ENCODE data around the gene SYP. TPM values are rescaled to one million over a fixed set of nuclear protein-coding genes. Genes with fewer than 3 reads are reported as not detected.
A peak's percentile ranks its signal among the peaks of the same experiment; 100 is the strongest.
"Not testable (repeated sequence)": the region's sequence is repeated elsewhere in the genome, so short reads cannot be mapped to it uniquely, and the experiment has no call there.

The SYP gene
- total and polyA plus RNA-seq, 10 donors, result 0.48 to 3.6 (median 1.5) TPM

DNA sequence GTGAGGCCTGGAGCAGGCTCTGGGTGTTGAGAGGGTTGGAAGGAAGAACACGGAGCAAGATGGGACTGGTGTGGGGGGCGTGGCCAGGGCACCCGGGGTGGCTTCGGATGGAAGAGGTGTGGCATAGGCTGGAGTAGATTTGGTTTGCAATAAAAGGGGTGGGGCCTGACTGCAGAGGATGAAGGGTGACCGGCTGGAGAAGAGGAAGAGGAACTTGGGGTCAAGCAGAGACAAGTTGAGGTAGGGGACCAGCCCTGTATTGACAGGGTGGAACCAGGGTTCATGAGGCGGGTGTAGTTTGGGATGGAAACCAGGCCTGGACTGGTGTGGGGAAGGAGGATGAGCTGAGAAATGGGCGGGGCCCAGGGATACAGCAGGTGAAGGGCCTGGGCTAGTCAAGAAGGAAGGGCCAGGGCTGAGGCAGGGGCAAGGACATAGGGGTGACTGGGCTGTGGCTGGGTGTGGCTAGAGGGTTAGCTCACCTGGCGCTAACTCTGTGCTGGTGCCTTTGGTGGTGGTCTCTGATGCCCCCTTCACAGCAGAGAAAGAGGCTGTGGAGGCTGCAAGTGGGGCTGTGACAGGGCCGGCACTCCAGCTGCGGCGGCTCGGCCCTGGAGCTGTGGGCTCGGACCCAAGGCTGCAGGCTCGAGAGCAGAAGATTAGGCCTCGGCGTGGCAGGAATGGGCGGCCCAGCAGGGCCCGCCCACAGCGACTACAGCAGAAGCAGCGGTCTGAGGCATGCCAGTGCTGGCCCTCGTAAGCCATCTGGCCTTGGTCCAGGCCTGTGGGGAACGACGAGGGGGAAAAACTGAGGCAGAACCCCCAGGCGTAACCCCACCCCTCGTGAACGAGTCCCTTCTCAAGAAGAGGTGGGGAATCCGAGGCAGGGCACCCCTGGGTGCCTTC, 23.3 kb downstream of the SYP start:
- WGBS, 5 donors, result 43 to 82% (median 76%) methylated on average over 7 to 27 of the region's 27 CpGs
- peaks cover 0 to 35% (median 13%) of the 10 kb centered on the region in 6 donors for H3K4me1 ChIP-seq
- no peak for DNase-seq
- peak overlapping the region in 7 of 8 donors; percentile 36 to 85 (median 65) for H3K27ac ChIP-seq
- TF ChIP-seq, protein P1, sequence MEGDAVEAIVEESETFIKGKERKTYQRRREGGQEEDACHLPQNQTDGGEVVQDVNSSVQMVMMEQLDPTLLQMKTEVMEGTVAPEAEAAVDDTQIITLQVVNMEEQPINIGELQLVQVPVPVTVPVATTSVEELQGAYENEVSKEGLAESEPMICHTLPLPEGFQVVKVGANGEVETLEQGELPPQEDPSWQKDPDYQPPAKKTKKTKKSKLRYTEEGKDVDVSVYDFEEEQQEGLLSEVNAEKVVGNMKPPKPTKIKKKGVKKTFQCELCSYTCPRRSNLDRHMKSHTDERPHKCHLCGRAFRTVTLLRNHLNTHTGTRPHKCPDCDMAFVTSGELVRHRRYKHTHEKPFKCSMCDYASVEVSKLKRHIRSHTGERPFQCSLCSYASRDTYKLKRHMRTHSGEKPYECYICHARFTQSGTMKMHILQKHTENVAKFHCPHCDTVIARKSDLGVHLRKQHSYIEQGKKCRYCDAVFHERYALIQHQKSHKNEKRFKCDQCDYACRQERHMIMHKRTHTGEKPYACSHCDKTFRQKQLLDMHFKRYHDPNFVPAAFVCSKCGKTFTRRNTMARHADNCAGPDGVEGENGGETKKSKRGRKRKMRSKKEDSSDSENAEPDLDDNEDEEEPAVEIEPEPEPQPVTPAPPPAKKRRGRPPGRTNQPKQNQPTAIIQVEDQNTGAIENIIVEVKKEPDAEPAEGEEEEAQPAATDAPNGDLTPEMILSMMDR (IDR thresholded peaks at IDR 0.05 in 8 of 11, conservative IDR thresholded peaks at IDR 0.05 in 3 of 11), result no peak
- TF ChIP-seq POLR2AphosphoS5 (IDR thresholded peaks at IDR 0.05) (peak in 2 of 3 donors; percentile 29 to 33), POLR2A (IDR thresholded peaks at IDR 0.05) (no peak)
- H3K27me3 ChIP-seq (replicated peaks in 1 of 7), result no peaks in the 10 kb centered on the region
- intact Hi-C loops (cut with DNase I; ENCODE audit: low total_unique reads), result no loop called here
- peaks cover 0 to 79% (median 16%) of the 10 kb centered on the region in 6 donors for H3K36me3 ChIP-seq
- peak overlapping the region in 1 of 8 donors; percentile 11 for H3K4me3 ChIP-seq
- H3K9me3 ChIP-seq, result no peaks in the 10 kb centered on the region

DNA sequence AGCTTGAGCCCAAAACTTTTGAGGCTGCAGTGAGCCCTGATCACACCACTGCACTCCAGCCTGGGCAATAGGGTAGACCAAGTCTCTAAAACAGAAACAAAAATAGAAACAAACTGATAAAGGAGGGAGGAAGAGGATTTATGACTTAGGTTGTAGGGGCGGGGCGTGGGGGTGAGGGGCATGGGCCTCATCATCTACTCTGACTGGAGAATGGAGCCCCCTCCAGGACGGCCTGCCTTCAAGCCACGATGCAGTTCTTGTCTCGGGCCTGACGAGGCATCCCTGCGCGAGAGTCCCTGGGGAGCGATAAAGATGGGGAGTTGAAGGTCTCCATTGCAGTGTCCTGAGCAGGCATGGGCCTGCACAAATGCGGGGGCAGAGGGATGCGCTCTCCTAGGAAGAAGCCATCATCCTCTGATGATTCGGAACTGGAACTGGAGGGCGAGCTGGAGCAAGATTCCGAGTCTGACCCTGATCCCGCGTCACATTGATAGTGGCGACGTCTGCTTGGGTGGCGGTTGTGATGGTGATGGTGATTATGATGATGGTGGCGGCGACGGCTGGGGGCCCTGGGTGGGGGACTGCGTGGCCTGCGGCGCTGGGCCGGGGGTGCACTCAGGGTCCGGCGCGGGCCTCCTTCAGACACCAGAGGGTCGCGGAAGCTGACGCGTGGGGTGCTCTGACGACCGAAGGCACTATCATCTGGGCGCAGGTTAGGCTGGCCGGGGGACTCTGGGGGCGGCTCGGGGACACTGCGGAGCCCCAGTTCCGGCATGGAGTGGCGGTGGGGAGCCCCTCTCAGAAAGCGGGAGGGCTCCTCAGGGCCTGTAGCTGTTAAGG, 24.3 kb downstream of the SYP start:
- TF ChIP-seq POLR2AphosphoS5 (IDR thresholded peaks at IDR 0.05) (peak in 1 of 3 donors; percentile 37), POLR2A (IDR thresholded peaks at IDR 0.05) (no peak)
- TF ChIP-seq, protein P1 (IDR thresholded peaks at IDR 0.05 in 8 of 11, conservative IDR thresholded peaks at IDR 0.05 in 3 of 11), result no peak
- Histone ChIP-seq H3K36me3 (peaks cover 0 to 72% (median 16%) of the 10 kb centered on the region in 6 donors), H3K9me3 (no peaks in the 10 kb centered on the region), H3K4me3 (no peak overlapping the region), H3K27me3 (replicated peaks in 1 of 7) (no peaks in the 10 kb centered on the region), H3K4me1 (peaks cover 0 to 43% (median 13%) of the 10 kb centered on the region in 6 donors), H3K27ac (peak overlapping the region in 3 of 8 donors; percentile 74 to 85 (median 81))
- intact Hi-C loops (cut with DNase I; ENCODE audit: low total_unique reads), result no loop called here
- no peak for DNase-seq
- WGBS, 5 donors, result 86 to 95% (median 94%) methylated on average over 24 to 43 of the region's 43 CpGs

DNA sequence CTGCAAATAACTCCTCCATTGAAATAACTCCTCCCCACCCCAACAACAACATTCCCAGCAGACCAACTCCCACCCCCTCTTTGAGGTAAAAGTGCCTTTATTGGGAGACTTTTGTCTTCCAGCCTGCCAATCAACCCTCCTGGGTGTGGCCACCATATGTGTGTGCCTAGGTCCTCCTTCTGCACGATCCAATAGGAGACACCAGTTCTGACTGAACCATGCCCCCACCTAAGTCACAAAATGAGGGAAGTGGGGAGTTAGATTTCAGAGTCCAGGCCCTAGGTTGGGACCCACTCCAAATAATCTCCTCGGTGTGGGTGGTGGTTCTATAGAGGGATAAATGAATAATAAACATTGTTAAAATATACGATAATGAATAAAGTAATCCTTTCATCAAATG, 25.3 kb downstream of the SYP start:
- peaks cover 0 to 43% (median 13%) of the 10 kb centered on the region in 6 donors for H3K4me1 ChIP-seq
- no peaks in the 10 kb centered on the region for H3K27me3 ChIP-seq (replicated peaks in 1 of 7)
- TF ChIP-seq POLR2A (IDR thresholded peaks at IDR 0.05) (no peak), POLR2AphosphoS5 (IDR thresholded peaks at IDR 0.05) (no peak)
- TF ChIP-seq, protein P1 (IDR thresholded peaks at IDR 0.05 in 8 of 11, conservative IDR thresholded peaks at IDR 0.05 in 3 of 11), result no peak
- no peak for DNase-seq
- WGBS, 5 donors, result 81 to 96% (median 91%) methylated on average over 3 of the region's 3 CpGs
- H3K36me3 ChIP-seq, result peaks cover 0 to 66% (median 16%) of the 10 kb centered on the region in 6 donors
- H3K4me3 ChIP-seq, result no peak overlapping the region
- H3K9me3 ChIP-seq, result no peaks in the 10 kb centered on the region
- no peak overlapping the region for H3K27ac ChIP-seq
- intact Hi-C loops (cut with DNase I; ENCODE audit: low total_unique reads), result no loop called here

DNA sequence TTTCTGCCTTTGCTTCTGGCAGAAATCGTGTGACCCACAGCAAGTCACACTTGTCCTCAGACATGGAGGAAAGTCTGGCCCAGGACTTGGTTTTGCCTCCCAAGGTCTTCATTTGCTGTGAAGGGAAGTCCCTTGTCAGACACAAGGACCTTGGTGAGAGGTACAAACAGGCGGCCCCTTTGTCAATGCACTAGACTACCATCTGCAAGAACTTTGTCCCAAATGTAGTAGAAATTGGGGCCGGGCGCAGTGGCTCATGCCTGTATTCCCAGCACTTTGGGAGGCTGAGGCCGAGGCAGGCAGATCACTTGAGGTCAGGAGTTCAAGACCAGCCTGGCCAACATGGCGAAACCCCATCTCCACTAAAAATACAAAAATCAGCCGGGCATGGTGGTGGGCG, 26.4 kb downstream of the SYP start:
- peak; percentile 64 for DNase-seq
- WGBS, 5 donors, result 84 to 100% (median 90%) methylated on average over 5 to 8 of the region's 8 CpGs
- H3K27me3 ChIP-seq (replicated peaks in 1 of 7); intact Hi-C loops (cut with DNase I; ENCODE audit: low total_unique reads); H3K9me3 ChIP-seq: not testable (repeated sequence)
- Histone ChIP-seq H3K4me3 (peak overlapping the region in 1 of 8 donors; percentile 77), H3K27ac (peak overlapping the region in 3 of 8 donors; percentile 89 to 93 (median 92)), H3K4me1 (peaks cover 0 to 49% (median 16%) of the 10 kb centered on the region in 6 donors), H3K36me3 (peaks cover 0 to 54% (median 10%) of the 10 kb centered on the region in 6 donors)

All from spleen (tissue), 11 donors.